ENCODE results near the gene INS.
"Not testable (repeated sequence)": the region's sequence is repeated elsewhere in the genome, so short reads cannot be mapped to it uniquely, and the experiment has no call there.

INS gene

GRCh38 chr11:2130881-2131352 lies 30.1 kb downstream of the INS start:
- H3K27me3 ChIP-seq = peaks cover 50% of the 10 kb centered on the region

GRCh38 chr11:2129699-2130366 lies 31.2 kb downstream of the INS start:
- no peak overlapping the region for H3K4me2 ChIP-seq
- H3K27me3 ChIP-seq = peaks cover 39% of the 10 kb centered on the region
- no peak overlapping the region for H3K27ac ChIP-seq
- H3K36me3 ChIP-seq = no peaks in the 10 kb centered on the region
- no peaks in the 10 kb centered on the region for H3K9me3 ChIP-seq
- H3K4me1 ChIP-seq = peaks cover 17% of the 10 kb centered on the region
- no peak overlapping the region for H3K4me3 ChIP-seq
- H4K20me1 ChIP-seq = peaks cover 24% of the 10 kb centered on the region
- TF ChIP-seq Cebpa-rat (IDR thresholded peaks at IDR 0.05) = no peak
- H3K9ac ChIP-seq = no peak overlapping the region

More at GRCh38 chr11:2130881-2131352, 30.1 kb downstream of the INS start:
- H3K4me3 ChIP-seq = no peak overlapping the region
- H3K36me3 ChIP-seq = no peaks in the 10 kb centered on the region
- peaks cover 34% of the 10 kb centered on the region for H4K20me1 ChIP-seq
- H3K27ac ChIP-seq = no peak overlapping the region
- no peak for TF ChIP-seq Cebpa-rat (IDR thresholded peaks at IDR 0.05)
- no peak overlapping the region for H3K4me2 ChIP-seq
- no peak overlapping the region for H3K9ac ChIP-seq
- H3K9me3 ChIP-seq = no peaks in the 10 kb centered on the region
- peaks cover 17% of the 10 kb centered on the region for H3K4me1 ChIP-seq

- Histone ChIP-seq H3K27me3 (peaks cover 34% of the 10 kb centered on the region), H3K4me2 (no peak overlapping the region), H4K20me1 (peaks cover 19% of the 10 kb centered on the region), H3K9me3 (no peaks in the 10 kb centered on the region), H3K27ac (no peak overlapping the region), H3K4me1 (peaks cover 17% of the 10 kb centered on the region), H3K9ac (no peak overlapping the region), H3K4me3 (no peak overlapping the region), H3K36me3 (no peaks in the 10 kb centered on the region)
- TF ChIP-seq Cebpa-rat (IDR thresholded peaks at IDR 0.05) = no peak
Measured at GRCh38 chr11:2129308-2129698, 31.7 kb downstream of the INS start.

GRCh38 chr11:2128511-2129307 lies 32.3 kb downstream of the INS start:
- Histone ChIP-seq H3K4me3 (no peak overlapping the region), H3K27ac (no peak overlapping the region), H3K9me3 (no peaks in the 10 kb centered on the region), H3K4me1 (peaks cover 17% of the 10 kb centered on the region), H3K27me3 (peaks cover 28% of the 10 kb centered on the region), H3K4me2 (peak overlapping the region; percentile 48), H4K20me1 (peaks cover 13% of the 10 kb centered on the region), H3K9ac (no peak overlapping the region), H3K36me3 (no peaks in the 10 kb centered on the region)
- TF ChIP-seq Cebpa-rat (IDR thresholded peaks at IDR 0.05) = no peak

- Histone ChIP-seq H3K4me1 (peaks cover 17% of the 10 kb centered on the region), H3K9ac (no peak overlapping the region), H3K4me3 (no peak overlapping the region), H4K20me1 (peaks cover 7% of the 10 kb centered on the region), H3K36me3 (no peaks in the 10 kb centered on the region), H3K4me2 (peak overlapping the region; percentile 48), H3K27me3 (peaks cover 22% of the 10 kb centered on the region), H3K9me3 (no peaks in the 10 kb centered on the region), H3K27ac (no peak overlapping the region)
- TF ChIP-seq Cebpa-rat (IDR thresholded peaks at IDR 0.05) = no peak
Measured at GRCh38 chr11:2128130-2128510, 32.9 kb downstream of the INS start.

- Histone ChIP-seq H3K27me3 (peaks cover 17% of the 10 kb centered on the region), H3K4me3 (no peak overlapping the region), H3K9ac (no peak overlapping the region), H3K27ac (no peak overlapping the region), H3K36me3 (no peaks in the 10 kb centered on the region), H3K4me2 (peak overlapping the region; percentile 48), H3K4me1 (peaks cover 19% of the 10 kb centered on the region), H4K20me1 (peaks cover 5% of the 10 kb centered on the region; the same call in 1 of the 2 replicates), H3K9me3 (no peaks in the 10 kb centered on the region)
- no peak for TF ChIP-seq Cebpa-rat (IDR thresholded peaks at IDR 0.05)
Measured at GRCh38 chr11:2127482-2128129, 33.4 kb downstream of the INS start.

GRCh38 chr11:2126520-2127085 lies 34.4 kb downstream of the INS start:
- no peak for TF ChIP-seq Cebpa-rat (IDR thresholded peaks at IDR 0.05)
- Histone ChIP-seq H3K4me1 (peaks cover 20% of the 10 kb centered on the region), H3K9me3 (no peaks in the 10 kb centered on the region), H3K27ac (no peak overlapping the region), H4K20me1 (peaks cover 5% of the 10 kb centered on the region; the same call in 1 of the 2 replicates), H3K4me2 (no peak overlapping the region), H3K9ac (no peak overlapping the region), H3K36me3 (no peaks in the 10 kb centered on the region), H3K27me3 (peaks cover 7% of the 10 kb centered on the region), H3K4me3 (no peak overlapping the region)

GRCh38 chr11:2124736-2125484 lies 36.1 kb downstream of the INS start:
- not testable (repeated sequence) for H3K9ac ChIP-seq, H3K4me2 ChIP-seq, H3K27me3 ChIP-seq, H3K36me3 ChIP-seq, H4K20me1 ChIP-seq, H3K9me3 ChIP-seq, H3K4me3 ChIP-seq, H3K27ac ChIP-seq
- peaks cover 20% of the 10 kb centered on the region for H3K4me1 ChIP-seq

- Histone ChIP-seq H4K20me1 (peaks cover 4% of the 10 kb centered on the region; the same call in 1 of the 2 replicates), H3K27me3 (no peaks in the 10 kb centered on the region), H3K36me3 (no peaks in the 10 kb centered on the region), H3K4me3 (no peak overlapping the region), H3K4me1 (peaks cover 19% of the 10 kb centered on the region), H3K9me3 (no peaks in the 10 kb centered on the region), H3K27ac (no peak overlapping the region), H3K9ac (no peak overlapping the region), H3K4me2 (no peak overlapping the region)
- no peak for TF ChIP-seq Cebpa-rat (IDR thresholded peaks at IDR 0.05)
Measured at GRCh38 chr11:2123628-2123960, 37.4 kb downstream of the INS start.

Data from BLaER1 (cell line).